H1 (cell line): ENCODE data around the gene ESR1. TPM values are rescaled to one million over a fixed set of nuclear protein-coding genes. Genes with fewer than 3 reads are reported as not detected.

Experiments used
- HDAC2 ChIP-seq, 2 experiments: fragments of 300-600 bp in 1 of 2; sonication (generic) in 1 of 2; IDR thresholded peaks; 2 replicates each; pipeline ENCODE4 v1.6.1; 2011 to 2012; ENCODE audit warnings: low read depth in 2 of 2, low read length in 2 of 2, mild to moderate bottlenecking in 2 of 2, moderate library complexity in 2 of 2, borderline replicate concordance in 1 of 2, inconsistent platforms in 1 of 2
- MAFK ChIP-seq: IDR thresholded peaks from 2 replicates; pipeline ENCODE4 v1.6.1; 2012; ENCODE audit warnings: low read depth, mild to moderate bottlenecking, improper control_type of control experiment, low read length
- PHF8 ChIP-seq: fragments of 200-600 bp; sonication (generic); conservative IDR thresholded peaks from 2 replicates; pipeline ENCODE4 v1.7.1; 2012; ENCODE audit warnings: low read depth, mild to moderate bottlenecking, inconsistent platforms, low read length, moderate library complexity
- SIN3A ChIP-seq, 2 experiments: IDR thresholded peaks in 1 of 2; conservative IDR thresholded peaks in 1 of 2; 2 replicates each; pipeline ENCODE4 v1.6.1; 2011 to 2012; ENCODE audit warnings: low read length in 2 of 2, improper control_type of control experiment in 1 of 2, low read depth in 1 of 2, mild to moderate bottlenecking in 1 of 2
- SRF ChIP-seq: IDR thresholded peaks from 2 replicates; pipeline ENCODE4 v1.6.1; 2011; ENCODE audit warnings: mild to moderate bottlenecking, low read depth, low read length, moderate library complexity
- polyA plus RNA-seq, 7 experiments: library from polyadenylated mRNA; depleted of rRNA in 3 of 7; stranded (reverse) in 5 of 7; unstranded in 2 of 7; fragments of >200 nt in 5 of 7; fragments of 200-250 nt in 2 of 7; gene quantifications; 1 replicate in 5 of 7; 2 replicates in 1 of 7; 4 replicates in 1 of 7; pipeline versions ENCODE4 v1.2.1 to v1.2.3, GENCODE V29; 2011 to 2013; ENCODE audit warnings: missing spikeins in 2 of 7, mixed read lengths in 2 of 7
- total RNA-seq: library from RNA; stranded (reverse); fragmentation: NEBNext Ultra II Directional; extraction: Animal tissue kit (Norgen Biotek cat#: 25700); gene quantifications from 2 replicates; pipeline ENCODE4 v1.2.1, GENCODE V29; 2021

The ESR1 gene
- total and polyA plus RNA-seq, 2 of the 8 experiments (the other 6 are each of a cell fraction or from before 2014, with no cell fraction given), result 0.03 to 0.17 TPM

DNA sequence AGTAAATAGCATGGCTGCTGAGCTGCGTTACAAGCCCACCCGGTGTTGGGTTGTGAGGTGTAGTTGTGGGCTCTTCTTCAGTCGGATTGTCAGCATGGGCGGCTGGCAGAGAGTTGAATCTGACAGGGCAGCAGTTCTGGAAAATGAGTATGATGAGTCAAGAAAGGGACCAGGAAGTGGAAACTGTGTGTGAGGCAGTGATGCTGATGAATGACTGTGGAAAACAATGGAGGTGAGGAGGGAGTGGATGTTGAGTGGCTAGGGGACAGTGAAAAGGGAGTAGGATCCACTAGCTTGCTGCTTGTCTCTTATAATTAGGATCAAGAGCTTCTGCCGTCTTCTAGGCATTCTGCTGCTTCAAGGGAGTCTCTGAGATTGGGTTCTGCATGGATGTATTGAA is 154.3 kb downstream of the ESR1 start (continued):
- TF ChIP-seq PHF8, result no peak
- no peak for TF ChIP-seq HDAC2 (IDR thresholded peaks at IDR 0.05; ENCODE audit: borderline replicate concordance in 1 of 2, low read depth in 2 of 2, low read length in 2 of 2)
- TF ChIP-seq MAFK, result no peak
- no peak for TF ChIP-seq SIN3A (conservative IDR thresholded peaks at IDR 0.05 in 1 of 2, IDR thresholded peaks at IDR 0.05 in 1 of 2; ENCODE audit: low read depth in 1 of 2, low read length in 2 of 2)
- no peak for TF ChIP-seq SRF
- TF ChIP-seq, all 59 proteins: peak for 0
